NCI-H446 (cell line): ENCODE data around the gene KIF23.
"Not testable (repeated sequence)": the region's sequence is repeated elsewhere in the genome, so short reads cannot be mapped to it uniquely, and the experiment has no call there.

Experiments
- DNase-seq, 2 experiments: peaks; one replicate each; lab custom pipeline; 2025; lab: John Stamatoyannopoulos, UW

The KIF23 gene

DNA sequence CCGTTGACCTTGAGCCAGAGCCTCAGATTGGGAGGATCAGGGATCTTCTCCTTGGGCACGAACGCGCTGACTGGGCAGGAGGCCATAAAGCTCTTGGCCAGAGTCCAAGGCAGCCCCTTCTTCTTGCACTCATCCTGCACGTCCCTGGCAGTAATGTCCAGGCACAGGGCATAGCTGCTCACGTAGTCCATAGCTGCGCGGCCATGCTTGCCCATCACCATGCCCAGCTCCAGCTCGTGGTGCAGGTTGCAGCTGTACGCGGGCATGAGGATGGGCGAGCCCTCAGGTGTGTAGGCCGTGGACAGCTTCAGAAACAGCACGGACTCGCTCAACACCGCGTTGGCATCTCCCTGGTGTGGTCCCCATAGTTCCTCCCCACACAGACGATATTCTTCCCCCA lies 20.5 kb downstream of the KIF23 start:
- no peak for DNase-seq

DNA sequence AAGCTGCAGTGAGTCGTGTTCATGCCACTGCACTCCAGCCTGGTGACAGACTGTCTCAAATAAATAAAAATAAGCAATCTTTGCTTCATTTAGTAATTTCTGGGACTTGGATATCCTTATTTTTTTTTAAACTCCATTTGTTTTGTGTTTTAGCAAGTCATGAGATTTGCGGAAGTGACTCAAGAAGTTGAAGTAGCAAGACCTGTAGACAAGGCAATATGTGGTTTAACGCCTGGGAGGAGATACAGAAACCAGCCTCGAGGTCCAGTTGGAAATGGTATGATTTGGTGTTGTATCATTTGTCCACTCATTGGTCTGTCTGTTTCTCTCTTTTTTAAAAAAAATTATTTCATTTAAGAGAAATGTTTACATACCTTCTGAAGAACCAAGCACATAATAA lies 21.8 kb downstream of the KIF23 start:
- DNase-seq = no peak

DNA sequence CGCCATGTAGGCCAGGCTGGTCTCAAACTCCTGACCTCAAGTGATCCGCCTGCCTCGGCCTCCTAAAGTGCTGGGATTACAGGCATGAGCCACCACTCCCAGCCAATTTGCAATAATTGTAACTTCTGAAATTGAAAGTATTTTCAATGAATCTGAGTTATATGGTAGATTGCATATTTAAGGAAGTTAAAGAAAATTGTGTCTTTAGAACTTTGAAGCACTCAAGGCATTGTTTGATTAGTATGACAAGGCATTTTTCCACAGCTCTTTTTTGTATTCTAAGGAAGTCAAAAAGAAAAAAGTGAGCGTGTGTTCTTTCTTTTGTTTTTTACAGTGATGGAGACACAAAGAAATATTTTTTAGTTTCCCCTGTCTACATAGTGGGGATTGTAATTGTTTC lies 22.8 kb downstream of the KIF23 start:
- no peak for DNase-seq

DNA sequence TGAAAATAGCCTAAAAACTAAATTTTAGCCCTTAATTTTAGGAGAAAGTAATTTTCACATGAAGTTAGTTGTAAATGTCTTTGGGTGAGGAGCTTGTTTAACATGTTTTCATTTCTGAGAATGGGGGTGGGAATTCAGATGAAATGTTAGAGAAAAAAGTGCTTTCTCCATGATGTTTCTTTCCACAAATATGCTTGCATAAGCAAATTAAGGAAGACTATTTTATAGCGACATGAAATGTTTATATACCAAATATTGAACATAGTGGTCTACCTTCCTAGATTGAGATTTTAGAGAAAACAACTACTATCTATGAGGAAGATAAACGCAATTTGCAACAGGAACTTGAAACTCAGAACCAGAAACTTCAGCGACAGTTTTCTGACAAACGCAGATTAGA lies 25.5 kb downstream of the KIF23 start:
- DNase-seq = no peak

DNA sequence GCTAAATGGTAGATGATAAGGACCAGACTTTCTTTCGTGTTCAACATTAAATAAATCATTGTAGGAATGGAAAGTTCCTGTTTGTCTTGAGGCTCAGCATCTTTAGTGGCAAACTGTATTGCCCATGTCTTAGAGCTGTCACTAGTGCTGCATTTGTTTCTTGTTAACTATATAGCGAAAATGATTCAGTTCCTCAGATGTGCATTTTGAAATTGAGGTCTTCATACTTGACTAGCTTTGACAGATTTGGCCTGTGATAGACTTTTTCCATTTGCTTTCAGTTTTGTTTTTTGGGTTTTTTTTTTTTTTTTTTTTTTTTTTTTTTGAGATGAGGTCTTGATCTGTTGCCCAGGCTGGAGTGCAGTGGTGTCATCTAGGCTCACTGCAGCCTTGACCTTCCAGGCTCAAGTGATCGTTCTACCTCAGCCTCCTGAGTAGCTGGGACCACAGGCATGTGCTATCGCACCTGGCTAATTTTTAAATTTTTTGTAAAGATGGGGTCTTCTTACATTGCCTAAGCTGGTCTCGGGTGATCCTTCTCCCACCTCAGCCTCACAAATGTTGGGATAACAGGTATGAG lies 29.0 kb downstream of the KIF23 start:
- no peak for DNase-seq

DNA sequence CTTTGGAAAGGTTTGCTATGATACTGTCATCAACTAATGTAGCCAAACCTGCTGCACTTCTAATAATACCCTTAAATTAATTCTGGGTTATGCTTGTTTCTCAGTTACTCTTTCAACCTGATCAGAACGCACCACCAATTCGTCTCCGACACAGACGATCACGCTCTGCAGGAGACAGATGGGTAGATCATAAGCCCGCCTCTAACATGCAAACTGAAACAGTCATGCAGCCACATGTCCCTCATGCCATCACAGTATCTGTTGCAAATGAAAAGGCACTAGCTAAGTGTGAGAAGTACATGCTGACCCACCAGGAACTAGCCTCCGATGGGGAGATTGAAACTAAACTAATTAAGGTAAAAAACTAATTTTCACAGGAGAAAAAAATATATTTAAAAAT lies 30.5 kb downstream of the KIF23 start:
- no peak for DNase-seq

DNA sequence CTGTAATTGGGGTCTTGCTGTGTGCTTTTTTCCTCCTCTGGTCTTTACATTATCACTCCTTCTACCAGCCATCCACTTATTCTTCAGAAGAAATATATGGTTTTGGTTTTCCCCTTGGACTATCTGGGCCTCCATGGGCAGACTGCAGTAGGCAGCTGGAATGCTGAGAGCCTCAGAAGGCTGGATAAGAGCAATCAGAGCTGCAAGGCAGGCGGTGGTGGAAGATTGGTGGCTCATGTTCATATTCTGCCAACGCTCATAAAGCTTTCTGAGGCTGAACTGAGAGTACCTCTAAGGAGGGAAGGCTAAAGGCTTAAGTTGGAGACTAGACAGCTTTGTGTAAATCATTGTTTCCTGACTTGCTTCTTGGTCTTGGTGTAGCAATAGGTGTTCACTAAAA lies 32.8 kb downstream of the KIF23 start:
- no peak for DNase-seq

DNA sequence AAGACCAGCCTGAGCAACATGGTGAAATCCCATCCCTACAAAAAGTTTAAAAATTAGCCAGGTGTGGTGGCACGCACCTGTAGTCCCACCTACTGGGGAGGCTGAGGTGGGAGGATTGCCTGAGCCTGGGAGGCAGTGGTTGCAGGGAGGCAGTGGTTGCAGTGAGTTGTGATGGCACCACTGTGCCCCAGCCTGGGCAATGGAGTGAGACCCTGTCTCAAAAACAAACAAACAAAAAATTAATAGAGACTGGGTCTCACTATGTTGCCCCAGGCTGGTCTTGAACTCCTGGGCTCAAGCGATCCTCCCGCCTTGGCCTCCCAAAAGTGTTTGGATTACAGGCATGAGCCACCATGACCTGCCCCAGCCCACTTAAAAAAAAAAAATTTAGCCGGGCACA lies 36.1 kb downstream of the KIF23 start:
- DNase-seq = not testable (repeated sequence)

DNA sequence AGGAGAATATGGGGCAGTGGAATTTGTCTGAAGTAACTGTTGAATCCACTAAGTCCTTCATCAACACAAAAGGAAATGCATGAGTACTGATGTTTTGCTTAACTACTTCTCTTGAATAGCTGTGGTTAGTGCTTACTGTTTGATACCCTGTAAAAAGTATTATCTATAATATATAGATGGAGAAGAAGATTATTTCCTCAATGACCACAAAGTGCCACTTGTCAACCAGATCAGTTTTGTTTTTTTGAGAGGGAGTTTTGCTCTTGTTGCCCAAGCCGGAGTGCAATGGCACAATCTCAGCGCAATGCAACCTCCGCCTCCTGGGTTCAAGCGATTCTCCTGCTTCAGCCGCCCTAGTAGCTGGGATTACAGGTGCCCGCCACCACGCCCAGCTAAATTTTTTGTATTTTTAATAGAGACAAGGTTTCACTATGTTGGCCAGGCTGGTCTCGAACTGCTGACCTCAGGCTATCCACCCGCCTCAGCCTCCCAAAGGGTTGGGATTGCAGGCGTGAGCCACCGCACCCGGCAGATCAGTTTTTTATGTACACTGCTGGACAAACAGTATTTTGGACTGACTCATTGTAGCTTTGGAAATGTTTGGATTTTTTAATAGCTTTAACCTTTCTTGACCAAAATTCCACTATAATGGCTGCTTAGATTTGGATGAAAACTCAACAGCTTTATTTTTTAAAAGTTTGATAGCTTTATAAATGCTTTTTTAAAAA lies 37.0 kb downstream of the KIF23 start:
- DNase-seq = no peak

DNA sequence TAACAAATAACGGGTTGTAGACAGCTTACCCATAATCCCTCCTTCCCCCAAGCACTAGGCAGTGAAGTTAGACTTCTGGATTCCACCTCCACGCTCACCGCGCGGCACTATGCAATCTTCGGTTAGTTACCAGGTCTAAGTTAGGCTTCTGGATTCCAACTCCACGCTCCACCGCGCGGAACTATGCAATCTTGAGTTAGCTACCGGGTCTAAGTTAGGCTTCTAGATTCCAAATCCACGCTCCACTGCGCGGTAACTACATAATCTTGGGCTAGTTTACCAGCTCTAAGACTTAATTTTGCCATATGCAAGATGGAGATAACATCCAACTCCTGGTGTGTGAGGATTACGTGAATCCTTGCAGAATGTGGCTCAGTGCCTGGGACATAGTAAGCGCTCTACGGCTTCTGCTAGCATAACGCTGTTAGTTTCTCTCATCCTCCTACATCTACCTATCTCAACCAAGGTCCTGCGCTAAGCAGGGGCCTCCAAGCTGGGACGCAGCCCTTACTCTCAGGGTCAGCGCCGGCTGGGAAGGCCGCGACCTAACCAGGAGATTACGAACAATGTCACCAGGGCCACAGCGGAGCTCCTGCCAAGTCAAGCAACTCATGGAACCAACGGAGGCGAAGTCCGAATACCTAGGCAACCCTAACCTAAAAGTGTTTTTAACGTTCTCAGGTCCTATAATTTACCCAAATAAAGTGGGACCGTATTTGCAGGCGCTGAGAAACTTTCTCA lies 38.0 kb downstream of the KIF23 start:
- peak in 1 of 2 experiments; percentile 40 for DNase-seq

DNA sequence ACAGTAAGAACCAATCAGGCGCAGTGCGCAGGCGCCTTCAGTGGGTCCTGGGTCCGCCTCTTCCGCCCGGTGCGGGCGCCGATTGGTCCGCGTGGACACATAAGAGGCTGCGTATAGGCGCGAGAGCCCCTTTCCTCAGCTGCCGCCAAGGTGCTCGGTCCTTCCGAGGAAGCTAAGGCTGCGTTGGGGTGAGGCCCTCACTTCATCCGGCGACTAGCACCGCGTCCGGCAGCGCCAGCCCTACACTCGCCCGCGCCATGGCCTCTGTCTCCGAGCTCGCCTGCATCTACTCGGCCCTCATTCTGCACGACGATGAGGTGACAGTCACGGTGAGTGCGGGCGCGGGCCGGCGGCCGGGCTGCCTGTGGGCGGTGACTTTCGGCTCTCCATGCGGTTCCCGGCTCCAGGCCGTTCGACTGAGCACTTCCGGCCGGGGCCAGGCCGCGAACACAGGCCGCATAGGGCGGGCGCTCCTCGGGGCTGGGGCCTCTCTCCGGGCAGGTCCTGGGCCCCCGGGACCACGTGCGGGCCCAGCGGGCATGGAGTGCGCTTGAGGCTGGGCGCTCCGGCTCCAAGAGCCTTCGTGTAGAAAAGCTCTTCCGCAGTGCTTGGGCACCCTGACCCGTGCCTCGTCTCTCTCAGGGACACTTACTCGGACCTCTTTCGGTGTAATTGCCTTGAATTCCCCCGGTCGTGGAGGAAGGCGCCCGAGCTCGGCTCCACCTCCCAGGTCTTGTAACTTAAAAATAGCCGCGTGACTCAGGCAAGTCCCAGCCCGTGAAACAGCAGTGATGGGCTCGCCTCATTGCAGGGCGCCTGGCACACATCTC lies 38.8 kb downstream of the KIF23 start, which contains the start of gene RPLP1:
Gene RPLP1 (plus strand): TSS at position 127 of the 830 bp plus-strand sequence. CDS start 131 bp downstream, at position 258.
- peak; percentile 78 to 96 for DNase-seq

DNA sequence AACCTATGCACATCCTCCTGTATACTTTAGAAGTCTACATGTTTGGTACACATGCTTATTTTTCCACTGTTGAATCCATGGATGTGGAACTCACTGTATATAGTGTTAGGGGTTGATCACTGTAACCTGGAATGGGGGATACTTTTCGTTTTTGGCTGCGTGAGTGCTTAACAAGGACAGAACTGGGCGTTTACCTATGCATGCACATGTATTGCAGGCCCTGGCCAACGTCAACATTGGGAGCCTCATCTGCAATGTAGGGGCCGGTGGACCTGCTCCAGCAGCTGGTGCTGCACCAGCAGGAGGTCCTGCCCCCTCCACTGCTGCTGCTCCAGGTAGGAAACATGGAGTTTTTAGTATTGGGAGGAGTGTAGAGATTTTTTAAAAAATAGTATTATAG lies 40.8 kb downstream of the KIF23 start:
- no peak for DNase-seq

DNA sequence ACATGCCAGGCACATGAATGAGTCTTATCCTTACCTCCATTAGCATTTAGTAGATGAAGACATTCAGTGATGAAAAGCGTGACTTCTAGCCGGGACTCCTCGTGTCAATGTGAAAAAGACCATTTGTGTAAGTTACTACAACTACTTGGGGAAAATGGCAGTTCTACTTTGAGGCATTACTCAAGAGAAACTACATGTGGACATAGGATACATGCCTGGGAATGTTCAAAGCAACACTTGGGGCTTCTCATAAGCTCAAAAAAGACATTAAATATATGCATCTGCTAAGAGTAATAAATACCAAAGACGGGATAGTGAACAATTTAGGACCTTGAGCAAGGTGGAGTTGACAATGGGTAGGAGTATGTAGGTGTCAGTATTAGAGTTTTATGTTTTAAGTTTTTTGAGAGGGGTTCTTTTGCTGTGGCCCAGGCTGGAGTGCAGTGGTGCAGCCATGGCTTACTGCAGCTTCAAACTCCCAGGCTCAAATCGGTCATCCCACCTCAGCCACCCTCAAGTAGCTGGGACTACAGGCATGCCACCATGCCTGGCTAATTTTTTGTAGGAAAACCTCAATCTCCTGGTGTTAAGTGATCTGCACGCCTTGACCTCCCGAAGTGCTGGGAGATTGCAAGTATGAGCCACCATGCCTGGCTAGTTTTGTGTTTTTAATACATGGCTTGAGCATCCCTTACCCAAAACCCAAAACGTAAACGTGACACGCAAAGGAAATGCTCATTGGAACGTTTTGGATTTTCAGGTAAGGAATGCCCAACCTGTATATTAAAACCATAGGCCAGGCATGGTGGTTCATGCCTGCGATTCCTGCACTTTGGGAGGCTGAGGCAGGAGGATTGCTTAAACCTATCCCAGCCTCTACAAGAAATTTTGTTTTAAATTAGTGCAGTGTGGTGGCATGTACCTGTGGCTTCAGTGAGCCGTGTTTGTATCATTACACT lies 42.3 kb downstream of the KIF23 start:
- DNase-seq = no peak

DNA sequence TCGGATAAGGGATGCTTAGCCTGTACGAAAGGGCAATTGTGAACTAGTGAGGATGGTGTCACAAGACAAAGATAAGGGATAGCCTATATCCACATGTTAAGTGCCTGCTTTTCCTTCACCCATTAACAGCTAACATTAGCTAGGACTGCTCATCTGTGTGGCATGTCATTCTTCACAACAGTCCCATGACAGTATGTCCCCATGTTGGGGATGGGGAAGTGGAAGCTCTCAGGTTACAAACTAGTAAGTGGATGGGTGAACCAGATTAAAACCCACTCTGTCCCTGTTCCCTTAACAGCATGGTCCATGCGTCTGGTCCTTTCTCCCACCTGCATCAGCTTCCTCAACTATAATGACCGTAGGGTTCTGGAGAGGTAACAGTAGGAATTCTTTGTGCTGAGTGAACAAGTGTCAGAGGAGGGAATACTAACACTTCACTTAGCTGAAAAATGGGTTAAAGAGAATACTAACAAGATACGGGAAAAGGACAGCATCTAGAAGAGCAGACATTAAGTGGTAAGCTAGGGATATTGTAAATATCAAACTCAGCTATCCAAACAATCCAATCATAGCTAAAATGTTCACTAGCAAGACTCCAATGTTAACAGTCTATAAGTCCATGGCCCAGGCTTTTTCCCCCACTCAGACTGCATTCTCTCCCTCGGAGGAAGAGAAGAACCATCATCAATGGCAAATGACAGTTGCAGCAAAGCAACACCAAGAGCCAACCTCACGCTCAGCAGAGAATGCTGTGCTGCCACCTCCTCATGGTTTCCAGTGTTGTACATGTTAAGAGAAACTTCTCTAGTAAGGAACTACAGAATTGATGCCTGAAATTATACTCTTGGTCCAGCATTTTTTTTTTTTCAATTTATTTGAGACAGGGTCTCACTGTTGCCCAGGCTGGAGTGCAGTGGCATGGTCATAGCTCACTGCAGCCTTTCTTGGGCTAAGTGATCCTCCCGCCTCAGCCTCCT lies 43.4 kb downstream of the KIF23 start:
- DNase-seq = no peak

DNA sequence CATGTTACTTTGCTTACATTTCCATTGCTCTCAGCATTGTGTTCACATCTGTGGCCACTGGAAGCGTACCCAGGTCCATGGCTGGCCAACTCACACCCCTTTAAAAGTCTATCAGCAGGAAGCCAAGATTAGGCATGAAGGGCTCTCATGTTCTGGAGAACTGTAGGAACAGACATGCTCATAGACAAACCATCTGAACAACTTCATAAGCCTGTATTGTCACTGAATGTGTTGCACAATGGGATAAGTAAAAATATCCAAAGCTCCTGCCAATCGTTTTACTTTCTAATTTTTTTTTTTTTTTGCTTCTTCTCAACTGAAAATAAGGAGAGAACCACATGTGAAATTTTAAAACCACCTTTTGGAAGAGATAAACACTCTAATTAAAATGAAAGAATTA lies 44.9 kb downstream of the KIF23 start:
- DNase-seq = no peak

DNA sequence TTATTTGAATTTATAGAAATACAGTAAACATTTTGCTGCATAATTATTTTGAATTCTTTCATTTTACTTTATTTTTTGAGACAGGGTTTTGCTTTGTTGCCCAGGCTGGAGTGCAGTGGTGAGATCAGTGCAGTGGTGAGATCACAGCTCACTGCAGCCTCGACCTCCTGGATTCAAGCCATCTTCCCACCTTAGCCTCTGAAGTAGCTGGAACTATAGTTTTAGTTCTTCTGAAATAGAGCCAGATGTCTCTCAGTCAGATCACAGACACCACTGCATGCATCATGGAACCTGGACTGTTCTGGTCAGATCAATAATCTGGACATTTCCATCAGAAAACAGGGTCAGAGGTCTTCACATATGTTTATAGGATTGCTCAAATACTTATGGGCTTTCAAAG lies 46.3 kb downstream of the KIF23 start:
- DNase-seq = no peak

DNA sequence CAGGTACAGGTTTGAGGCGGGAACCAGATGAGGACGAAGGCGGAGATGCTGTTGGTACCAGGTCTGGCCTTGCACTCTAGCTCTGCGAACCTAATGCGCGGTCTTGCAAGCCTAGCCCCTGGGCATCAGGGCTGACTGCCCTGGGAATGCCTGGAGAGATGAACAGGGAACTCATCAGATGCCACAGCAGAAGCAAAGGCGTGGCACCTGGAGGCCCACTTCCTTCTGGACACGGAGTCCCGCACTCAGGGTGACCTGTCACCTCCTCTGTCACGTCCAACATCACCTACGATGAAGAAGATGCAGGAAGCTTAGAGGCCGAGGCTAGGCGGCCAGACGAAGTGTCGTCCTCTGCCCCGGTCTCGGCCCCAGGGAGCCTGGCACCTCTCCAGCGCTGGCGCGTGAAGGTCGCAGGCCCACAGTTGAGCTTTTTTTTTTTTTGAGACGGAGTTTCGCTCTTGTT lies 47.9 kb downstream of the KIF23 start:
- DNase-seq = no peak

DNA sequence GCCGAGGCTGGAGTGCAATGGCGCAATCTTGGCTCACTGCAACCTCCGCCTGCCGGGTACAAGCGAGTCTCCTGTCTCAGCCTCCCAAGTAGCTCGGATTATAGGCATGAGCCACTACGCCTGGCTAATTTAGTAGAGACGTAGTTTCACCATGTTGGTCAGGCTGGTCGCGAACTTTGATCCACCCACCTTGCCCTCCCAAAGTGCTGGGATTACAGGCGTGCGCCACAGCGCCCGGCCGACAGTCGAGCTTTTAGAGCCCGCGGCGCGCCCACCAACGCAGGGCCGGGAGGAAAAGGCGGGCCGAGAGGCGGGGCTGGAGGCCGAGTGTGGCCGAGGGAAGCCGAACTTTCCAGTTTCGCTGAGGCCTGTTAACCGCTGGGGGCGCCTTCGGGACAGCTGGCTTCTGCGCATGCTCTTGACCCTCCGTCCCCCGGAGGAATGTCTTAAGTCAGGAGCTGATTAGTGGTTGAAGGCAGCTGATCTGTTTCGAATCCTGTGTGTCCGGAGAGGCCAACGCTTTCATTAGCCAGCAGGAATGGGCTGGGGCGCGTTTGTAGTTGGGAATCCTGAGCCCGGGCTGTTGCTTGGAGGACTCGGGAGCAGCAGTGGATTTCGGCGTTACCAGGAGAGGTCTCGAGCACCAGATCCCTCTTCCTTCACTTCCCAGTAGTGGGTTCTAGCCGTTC lies 48.5 kb downstream of the KIF23 start:
- peak; percentile 78 to 94 for DNase-seq

DNA sequence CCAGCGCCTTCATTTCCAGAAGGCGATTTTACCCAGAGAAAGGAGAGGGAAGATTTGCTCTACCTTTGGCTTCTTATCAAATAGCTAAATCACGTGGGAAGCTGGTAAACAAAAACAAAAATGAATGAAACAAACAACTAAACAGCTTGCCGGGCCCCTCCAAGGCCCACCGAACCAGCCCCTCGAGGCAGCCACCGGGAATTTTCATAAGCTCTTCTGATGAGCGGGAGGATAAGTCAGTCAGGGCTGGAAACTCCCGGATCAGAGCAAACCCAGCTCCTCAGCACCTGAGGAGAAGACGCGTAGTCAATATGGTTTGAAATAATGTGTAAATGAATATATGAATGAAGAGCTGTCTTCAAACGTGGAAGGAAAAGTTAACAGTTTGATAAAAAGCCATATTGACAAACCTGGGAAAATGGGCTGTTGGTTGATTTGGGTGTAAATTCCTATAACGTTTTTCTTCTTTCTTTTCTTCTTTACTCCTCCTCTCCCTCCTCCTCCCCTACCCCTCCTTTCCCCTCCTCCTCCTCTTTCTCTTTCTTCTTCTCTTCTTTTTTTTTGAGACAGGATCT lies 49.1 kb downstream of the KIF23 start:
- no peak for DNase-seq
